Small intestine (tissue), 7 donors: ENCODE results near the gene UBA3. TPM values are rescaled to one million over a fixed set of nuclear protein-coding genes. Genes with fewer than 3 reads are reported as not detected.

Experiments used
- DNase-seq, 2 donors: peaks; one replicate each; pipeline versions ENCODE4 v3.0.0 to v3.0.0-alpha.2; 2013
- FAIRE-seq: peaks from 2 replicates; lab custom pipeline; 2012; peaks lifted over from hg19 to GRCh38; lab: Jason Lieb, UNC
- H3K27ac ChIP-seq, 3 donors: one replicate each; pipeline ENCODE4 v1.5.1; 2013; ENCODE audit warnings: low read length in 2 of 3, mild to moderate bottlenecking in 2 of 3, control low read depth in 1 of 3, inconsistent platforms in 1 of 3, low read depth in 1 of 3, moderate library complexity in 1 of 3
- H3K27me3 ChIP-seq, 3 donors: one replicate each; pipeline ENCODE4 v1.6.1; 2013; ENCODE audit warnings: low read length in 3 of 3, inconsistent platforms in 1 of 3; ENCODE audit not compliant: control insufficient read depth in 3 of 3, insufficient read depth in 3 of 3
- H3K36me3 ChIP-seq, 3 donors: one replicate each; pipeline ENCODE4 v1.6.1; 2013; ENCODE audit warnings: low read length in 3 of 3, inconsistent platforms in 1 of 3, low read depth in 1 of 3, mild to moderate bottlenecking in 1 of 3, moderate library complexity in 1 of 3; ENCODE audit not compliant: control insufficient read depth in 3 of 3, insufficient read depth in 2 of 3
- H3K4me1 ChIP-seq, 3 donors: one replicate each; pipeline ENCODE4 v1.6.1; 2013; ENCODE audit warnings: low read length in 2 of 3, inconsistent platforms in 1 of 3, low read depth in 1 of 3, mild to moderate bottlenecking in 1 of 3, moderate library complexity in 1 of 3; ENCODE audit not compliant: control insufficient read depth in 3 of 3, insufficient read depth in 2 of 3
- H3K4me3 ChIP-seq, 3 donors: one replicate each; pipeline ENCODE4 v1.5.1; 2013; ENCODE audit warnings: low read length in 3 of 3, control low read depth in 1 of 3, inconsistent platforms in 1 of 3, low read depth in 1 of 3, mild to moderate bottlenecking in 1 of 3, moderate library complexity in 1 of 3
- H3K9me3 ChIP-seq, 2 donors: one replicate each; pipeline ENCODE4 v1.6.1; 2013; ENCODE audit warnings: low read depth in 1 of 2, low read length in 1 of 2; ENCODE audit not compliant: control insufficient read depth in 2 of 2, insufficient read depth in 1 of 2
- WGBS, 3 donors: extraction: QIAGEN DNeasy Blood & Tissue Kit; methylation state at CpG; one replicate each; pipeline ENCODE4 v1.1.7; 2013; 5-methylcytosine and 5-hydroxymethylcytosine counted together
- polyA plus RNA-seq, 4 donors: library from polyadenylated mRNA; stranded (reverse) in 3 of 4; unstranded in 1 of 4; fragments of 200-250 nt in 3 of 4; fragments of 120-200 nt in 1 of 4; gene quantifications; one replicate each; pipeline versions ENCODE4 v1.2.1 to v1.2.3, GENCODE V29; 2013
- donor health status: healthy with polysubstance abuse.
- donor health status: control.
- donor health status: control.
- donor health status: Bipolar disorder and iron deficiency.
- donor health status: healthy.

The UBA3 gene
- polyA plus RNA-seq, 4 donors: 32.2 to 45.8 (median 40.5) TPM

GRCh38 chr3:69120879-69121464, 40.8 kb upstream of the UBA3 start:
- Histone ChIP-seq H3K36me3 (no peaks in the 10 kb centered on the region), H3K27me3 (no peaks in the 10 kb centered on the region), H3K4me1 (no peaks in the 10 kb centered on the region), H3K9me3 (no peaks in the 10 kb centered on the region), H3K27ac (no peak overlapping the region), H3K4me3 (no peak overlapping the region)
- peak; percentile 62 for FAIRE-seq
- DNase-seq: peak; percentile 85 to 87
- WGBS, 3 donors: 0 to 7% (median 0%) methylated on average over 1 of the region's 1 CpG

- no peaks in the 10 kb centered on the region for H3K36me3 ChIP-seq
- DNase-seq (no peak), FAIRE-seq (no peak)
- H3K4me1 ChIP-seq: no peaks in the 10 kb centered on the region
- WGBS, 3 donors: 90 to 92% (median 91%) methylated on average over 5 of the region's 5 CpGs
- no peak overlapping the region for H3K27ac ChIP-seq
- H3K4me3 ChIP-seq: no peak overlapping the region
- no peaks in the 10 kb centered on the region for H3K27me3 ChIP-seq
- H3K9me3 ChIP-seq: no peaks in the 10 kb centered on the region
These were observed 39.5 kb upstream of the UBA3 start for GRCh38 chr3:69119681-69120080.

- Histone ChIP-seq H3K9me3 (no peaks in the 10 kb centered on the region), H3K36me3 (no peaks in the 10 kb centered on the region), H3K4me3 (no peak overlapping the region), H3K27ac (no peak overlapping the region), H3K4me1 (no peaks in the 10 kb centered on the region), H3K27me3 (no peaks in the 10 kb centered on the region)
- no peak for FAIRE-seq
- WGBS, 3 donors: 91 to 95% (median 92%) methylated on average over 6 of the region's 6 CpGs
- DNase-seq: no peak
These were observed 39.0 kb upstream of the UBA3 start for GRCh38 chr3:69119138-69119537.

GRCh38 chr3:69118555-69118954, 38.4 kb upstream of the UBA3 start:
- FAIRE-seq (no peak), DNase-seq (no peak)
- WGBS, 3 donors: 94 to 97% (median 96%) methylated on average over 12 of the region's 12 CpGs

GRCh38 chr3:69116897-69117296, 36.7 kb upstream of the UBA3 start:
- Histone ChIP-seq H3K27me3 (no peaks in the 10 kb centered on the region), H3K36me3 (no peaks in the 10 kb centered on the region), H3K27ac (no peak overlapping the region), H3K4me1 (no peaks in the 10 kb centered on the region), H3K9me3 (no peaks in the 10 kb centered on the region), H3K4me3 (no peak overlapping the region)
- 13 to 63% (median 34%) methylated on average over 3 of the region's 3 CpGs for WGBS, 3 donors
- FAIRE-seq (no peak), DNase-seq (peak; percentile 18 to 21)

More at GRCh38 chr3:69118555-69118954, 38.4 kb upstream of the UBA3 start:
- Histone ChIP-seq H3K4me1 (no peaks in the 10 kb centered on the region), H3K4me3 (no peak overlapping the region), H3K36me3 (no peaks in the 10 kb centered on the region), H3K27ac (no peak overlapping the region), H3K27me3 (no peaks in the 10 kb centered on the region), H3K9me3 (no peaks in the 10 kb centered on the region)

GRCh38 chr3:69116162-69116561, 36.0 kb upstream of the UBA3 start:
- Histone ChIP-seq H3K4me3 (no peak overlapping the region), H3K4me1 (no peaks in the 10 kb centered on the region), H3K36me3 (no peaks in the 10 kb centered on the region), H3K27ac (no peak overlapping the region), H3K27me3 (no peaks in the 10 kb centered on the region), H3K9me3 (no peaks in the 10 kb centered on the region)
- WGBS, 3 donors: 30 to 64% (median 42%) methylated on average over 4 of the region's 4 CpGs
- FAIRE-seq: no peak
- no peak for DNase-seq

- FAIRE-seq: no peak
- Histone ChIP-seq H3K4me3 (no peak overlapping the region), H3K27ac (no peak overlapping the region), H3K9me3 (no peaks in the 10 kb centered on the region), H3K27me3 (no peaks in the 10 kb centered on the region), H3K4me1 (no peaks in the 10 kb centered on the region), H3K36me3 (no peaks in the 10 kb centered on the region)
- no peak for DNase-seq
- WGBS, 3 donors: 10 to 48% (median 34%) methylated on average over 2 of the region's 2 CpGs
These were observed 35.6 kb upstream of the UBA3 start for GRCh38 chr3:69115731-69116130.

GRCh38 chr3:69113536-69113935, 33.4 kb upstream of the UBA3 start:
- DNase-seq (no peak), FAIRE-seq (no peak)
- no peaks in the 10 kb centered on the region for H3K27me3 ChIP-seq
- no peak overlapping the region for H3K4me3 ChIP-seq
- H3K27ac ChIP-seq: no peak overlapping the region
- 65 to 78% (median 71%) methylated on average over 3 of the region's 3 CpGs for WGBS, 3 donors
- no peaks in the 10 kb centered on the region for H3K36me3 ChIP-seq
- no peaks in the 10 kb centered on the region for H3K9me3 ChIP-seq
- H3K4me1 ChIP-seq: no peaks in the 10 kb centered on the region
